HG03064 (cell line): ENCODE results near the gene CCDC61.

Experiments
- ATAC-seq: cut with Tn5 transposase; IDR thresholded peaks from one replicate; pipeline ENCODE4 v1.9.1; 2021; ENCODE audit warnings: low read depth; ENCODE audit not compliant: unreplicated experiment

CCDC61 gene

GRCh38 chr19:46035986-46036743, 40.9 kb downstream of the CCDC61 start:
- ATAC-seq = no peak

GRCh38 chr19:46036744-46037128, 41.5 kb downstream of the CCDC61 start:
- no peak for ATAC-seq

GRCh38 chr19:46040125-46040524, 44.9 kb downstream of the CCDC61 start:
- no peak for ATAC-seq

GRCh38 chr19:46040952-46041500, 45.8 kb downstream of the CCDC61 start, which contains the start of gene IGFL4:
Gene IGFL4, minus strand, starts transcription at chr19:46041002. Its CDS starts 40 bp downstream, at chr19:46040962.
- ATAC-seq = no peak

GRCh38 chr19:46042252-46042883, 47.1 kb downstream of the CCDC61 start:
- ATAC-seq = no peak

GRCh38 chr19:46043519-46043918, 48.3 kb downstream of the CCDC61 start:
- ATAC-seq = no peak

GRCh38 chr19:46049597-46049996, 54.3 kb downstream of the CCDC61 start:
- ATAC-seq = no peak

- ATAC-seq = no peak
Observed at GRCh38 chr19:46052896-46053295, 57.6 kb downstream of the CCDC61 start.

GRCh38 chr19:46056536-46056935, 61.3 kb downstream of the CCDC61 start:
- ATAC-seq = no peak

- no peak for ATAC-seq
Observed at GRCh38 chr19:46058778-46059177, 63.5 kb downstream of the CCDC61 start.

- no peak for ATAC-seq
Observed at GRCh38 chr19:46060012-46060411, 64.7 kb downstream of the CCDC61 start.

GRCh38 chr19:46063201-46063600, 67.9 kb downstream of the CCDC61 start:
- ATAC-seq = no peak

- no peak for ATAC-seq
Observed at GRCh38 chr19:46065486-46066071, 70.3 kb downstream of the CCDC61 start.

- ATAC-seq = no peak
Observed at GRCh38 chr19:46066471-46066870, 71.2 kb downstream of the CCDC61 start.

- ATAC-seq = no peak
Observed at GRCh38 chr19:46067691-46068090, 72.4 kb downstream of the CCDC61 start.
